CD4-positive, alpha-beta T cell treated with Interleukin-6 at 100 ng/mL for 8 hours (primary cell): Measurements from ENCODE around the gene NPTXR.

Source experiments
- DNase-seq: peaks from one replicate; pipeline ENCODE4 v3.0.0-alpha.2; 2020; ENCODE audit warnings: mixed read lengths, low spot score

Gene NPTXR

DNA sequence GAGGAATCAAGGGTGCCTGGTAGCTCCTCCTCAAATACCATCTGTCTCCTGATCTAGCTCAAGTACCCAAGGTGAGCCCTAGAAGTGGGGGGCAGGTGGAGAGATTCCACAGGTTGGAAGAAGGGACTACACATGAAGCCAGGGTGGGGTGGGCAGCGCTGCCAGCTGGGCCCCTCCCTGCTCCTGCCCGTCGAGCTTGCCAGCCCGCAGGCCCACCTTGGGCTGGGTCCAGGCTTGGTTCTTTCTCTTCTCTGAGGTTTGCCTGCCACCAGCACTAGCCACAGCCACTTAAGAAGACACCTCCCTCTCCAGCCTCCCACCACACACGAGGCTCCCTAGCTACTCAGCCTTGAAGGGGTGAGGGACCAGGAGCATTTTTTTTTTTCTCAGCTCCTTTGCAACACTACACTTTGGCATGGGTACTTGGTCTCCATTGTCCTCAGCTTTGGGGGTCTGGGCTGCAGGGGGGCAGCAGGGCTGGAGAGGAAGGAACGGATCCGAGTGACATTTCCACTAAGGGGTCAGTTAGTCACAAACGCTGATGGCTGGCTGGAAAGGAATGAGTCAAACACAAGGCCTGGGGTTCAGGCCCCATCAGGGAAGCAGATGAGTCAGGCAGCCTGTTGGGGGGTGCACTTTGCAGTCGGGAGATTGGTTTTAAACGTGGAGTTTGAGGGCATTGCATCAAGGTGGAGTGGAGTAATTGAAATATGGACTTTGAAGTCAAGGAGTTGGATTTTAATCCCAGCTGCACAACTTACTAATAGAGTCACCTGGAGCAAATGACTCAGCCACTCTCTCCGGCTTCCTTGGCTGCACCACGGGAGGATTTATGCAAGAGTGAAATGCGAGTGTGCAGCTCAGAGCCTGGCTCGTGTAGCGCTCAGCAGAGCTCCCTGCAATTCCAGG lies 7.4 kb upstream of the NPTXR start:
- DNase-seq, result no peak

- DNase-seq, result no peak
These were observed 6.6 kb upstream of the NPTXR start for GRCh38 chr22:38850399-38850798.

- no peak for DNase-seq
These were observed 6.0 kb upstream of the NPTXR start for GRCh38 chr22:38849811-38850210.

DNA sequence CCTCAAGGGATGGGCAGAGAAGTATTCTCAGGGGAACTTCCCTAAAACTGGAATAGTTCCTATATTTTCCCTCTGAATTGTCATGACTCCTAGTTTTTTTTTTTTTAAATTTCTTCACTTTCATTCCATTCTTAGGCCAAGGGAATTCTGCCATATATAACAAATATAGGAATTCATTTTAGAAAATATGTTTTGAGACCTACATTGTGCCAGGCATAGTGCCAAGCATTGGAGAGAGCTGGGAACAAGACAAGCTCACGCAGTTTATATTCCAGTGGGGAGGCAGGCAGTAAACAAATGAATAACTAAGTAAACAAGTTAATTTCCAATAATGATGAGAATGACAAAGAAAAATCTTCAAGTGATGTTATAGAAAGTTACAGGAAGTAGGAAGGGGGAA lies 2.6 kb upstream of the NPTXR start:
- no peak for DNase-seq

- no peak for DNase-seq
These were observed 1.3 kb upstream of the NPTXR start for GRCh38 chr22:38845004-38845740.

DNA sequence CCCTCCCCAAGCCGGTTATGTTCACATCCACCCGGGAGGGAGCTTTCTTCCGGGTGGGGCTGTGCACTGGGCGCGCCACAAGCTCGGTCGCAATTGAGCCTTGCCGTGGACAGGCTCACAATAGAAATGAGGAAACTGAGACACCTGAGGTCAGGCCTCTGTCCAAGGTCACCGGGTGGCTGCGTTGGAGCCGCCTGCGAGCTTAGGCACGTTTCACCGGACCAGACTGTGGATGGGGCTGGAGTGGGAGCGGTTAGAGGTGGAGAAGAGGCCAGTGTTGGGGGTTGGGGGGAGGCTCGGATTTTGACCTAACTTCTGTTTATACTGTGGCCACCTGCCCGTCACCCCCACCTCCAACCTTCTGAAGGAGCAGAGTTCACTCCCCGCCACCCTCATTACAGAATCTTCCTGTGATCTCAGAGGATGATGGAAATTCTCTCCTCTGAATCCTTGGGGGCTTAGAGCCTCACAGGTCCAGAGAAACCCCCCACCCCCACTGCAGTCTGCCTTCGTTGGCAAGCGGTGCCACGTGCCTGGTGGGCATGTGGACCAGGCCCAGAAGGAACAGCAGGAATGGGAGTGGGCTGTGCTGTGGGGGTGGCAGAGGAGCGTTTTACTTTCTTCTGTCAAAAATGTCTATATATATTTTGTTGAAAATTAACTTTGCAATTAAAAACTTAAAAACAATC lies 631 bp upstream of the NPTXR start:
- no peak for DNase-seq

DNA sequence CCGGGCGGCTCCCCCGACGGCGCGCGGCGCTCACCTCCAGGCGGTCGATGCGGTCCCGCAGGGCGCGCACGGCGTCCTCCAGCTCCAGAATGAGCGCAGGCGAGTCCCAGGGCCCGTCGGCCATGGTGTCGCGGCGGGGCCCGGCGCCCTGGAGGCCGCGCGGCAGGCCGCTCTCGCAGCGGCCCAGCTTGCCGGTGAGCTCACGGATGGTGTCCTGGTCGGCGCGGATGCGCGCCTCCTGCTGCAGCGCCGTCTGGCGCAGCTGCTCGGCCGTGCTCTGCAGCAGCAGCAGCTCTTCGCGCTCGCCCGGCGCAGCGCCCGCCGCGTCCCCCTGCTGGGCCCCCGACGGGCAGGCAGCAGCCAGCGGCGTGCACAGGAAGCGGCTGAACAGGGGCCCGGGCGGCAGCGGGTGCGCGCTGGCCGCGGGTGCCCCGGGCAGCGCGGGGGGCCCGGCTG lies 599 bp downstream of the NPTXR start:
- DNase-seq, result peak; percentile 40

GRCh38 chr22:38842512-38843200 lies 1.2 kb downstream of the NPTXR start:
- DNase-seq, result no peak

- no peak for DNase-seq
These were observed 2.2 kb downstream of the NPTXR start for GRCh38 chr22:38841635-38842034.

DNA sequence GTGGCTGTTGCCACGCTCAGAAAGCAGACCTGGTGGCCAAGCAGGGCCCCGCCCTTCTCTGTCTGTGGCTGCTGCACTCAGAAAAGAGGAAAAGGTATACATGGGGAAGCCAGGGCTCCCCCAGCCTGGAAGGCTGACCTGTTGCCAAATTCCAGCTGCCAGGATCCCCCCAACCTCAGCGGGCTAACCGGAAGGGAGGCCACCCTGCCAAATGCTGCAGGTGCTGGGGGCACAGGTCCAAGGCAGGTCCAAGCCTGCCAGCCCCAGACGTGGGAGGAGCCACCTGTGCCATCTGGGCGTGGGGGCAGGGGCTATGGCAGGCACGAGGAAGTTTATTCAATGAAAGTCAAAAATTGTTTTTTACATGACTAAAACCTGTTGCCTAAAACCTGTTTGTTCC lies 2.6 kb downstream of the NPTXR start:
- DNase-seq, result no peak

GRCh38 chr22:38840129-38840528 lies 3.7 kb downstream of the NPTXR start:
- DNase-seq, result no peak

DNA sequence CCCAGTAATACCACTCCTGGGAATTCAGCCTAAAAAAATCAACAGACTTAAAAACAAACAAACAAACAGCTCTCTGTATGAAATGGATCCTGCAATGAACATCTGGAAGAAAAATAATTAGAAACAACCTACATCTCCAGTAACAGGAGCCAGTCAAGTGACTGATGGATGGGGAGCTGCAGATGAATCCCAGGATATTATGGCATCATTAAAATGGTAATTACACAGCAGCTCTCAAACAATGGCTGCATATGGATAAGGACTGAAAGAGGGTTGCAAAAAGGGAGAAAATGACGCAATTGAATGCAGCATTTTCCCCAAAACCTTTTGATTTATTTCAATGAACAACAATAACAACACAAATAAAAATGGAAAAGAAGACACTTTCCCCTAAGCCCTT lies 4.1 kb downstream of the NPTXR start:
- no peak for DNase-seq

- DNase-seq, result no peak
These were observed 6.4 kb downstream of the NPTXR start for GRCh38 chr22:38837414-38837928.

DNA sequence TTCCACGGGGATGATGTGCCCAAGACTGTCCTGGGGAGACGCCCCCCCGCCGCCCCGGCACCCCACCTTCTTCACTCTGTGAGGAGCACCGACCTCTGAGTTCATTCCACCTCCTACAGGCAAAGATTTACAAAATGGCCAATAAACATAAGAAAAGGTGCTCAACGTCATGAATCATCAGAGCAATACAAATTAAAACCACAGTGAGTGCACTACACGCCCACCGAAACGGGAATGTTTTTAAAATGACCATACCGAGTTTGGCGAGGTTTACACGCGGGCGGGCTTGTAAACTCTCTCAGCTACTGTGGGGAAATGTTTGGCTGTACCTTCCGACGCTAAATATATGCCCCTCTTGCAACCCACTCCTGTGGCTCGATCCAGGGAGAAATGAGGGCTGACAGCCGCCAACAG lies 7.9 kb downstream of the NPTXR start:
- no peak for DNase-seq

GRCh38 chr22:38834991-38835390 lies 8.8 kb downstream of the NPTXR start:
- DNase-seq, result no peak

DNA sequence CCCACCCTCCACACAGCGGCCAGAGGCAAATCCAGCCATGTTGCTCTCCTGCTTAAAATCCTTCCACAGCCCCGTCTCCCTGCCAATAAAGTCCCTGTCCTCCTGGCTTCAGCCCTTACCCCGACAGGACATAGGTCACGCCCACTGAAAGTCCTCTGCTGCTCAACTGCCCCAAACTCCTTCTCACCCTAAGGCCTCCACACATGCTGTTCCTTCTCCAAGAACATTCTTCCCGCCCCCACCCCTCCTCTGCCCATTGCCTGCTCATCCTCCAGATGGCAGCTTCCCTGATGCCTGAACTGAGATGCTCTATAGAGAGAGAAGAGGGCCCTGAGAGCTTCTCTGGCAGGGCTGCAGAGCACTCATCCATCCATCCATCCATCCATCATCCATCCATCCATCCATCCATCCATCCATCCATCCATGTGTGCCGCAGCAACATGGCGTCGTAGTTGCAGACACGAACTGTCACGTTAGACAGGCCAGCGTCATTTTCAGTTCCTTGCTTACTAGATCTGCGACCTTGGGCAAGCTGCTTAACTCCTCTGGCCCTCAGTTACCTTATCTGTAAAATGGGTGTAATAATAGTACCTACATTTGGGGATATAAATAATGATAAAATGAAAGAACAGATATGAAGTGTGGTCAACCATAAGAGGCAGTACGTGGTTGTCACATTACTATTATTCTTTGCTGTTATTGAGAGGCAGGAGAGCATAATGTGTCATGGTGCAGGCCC lies 9.4 kb downstream of the NPTXR start:
- DNase-seq, result no peak

DNA sequence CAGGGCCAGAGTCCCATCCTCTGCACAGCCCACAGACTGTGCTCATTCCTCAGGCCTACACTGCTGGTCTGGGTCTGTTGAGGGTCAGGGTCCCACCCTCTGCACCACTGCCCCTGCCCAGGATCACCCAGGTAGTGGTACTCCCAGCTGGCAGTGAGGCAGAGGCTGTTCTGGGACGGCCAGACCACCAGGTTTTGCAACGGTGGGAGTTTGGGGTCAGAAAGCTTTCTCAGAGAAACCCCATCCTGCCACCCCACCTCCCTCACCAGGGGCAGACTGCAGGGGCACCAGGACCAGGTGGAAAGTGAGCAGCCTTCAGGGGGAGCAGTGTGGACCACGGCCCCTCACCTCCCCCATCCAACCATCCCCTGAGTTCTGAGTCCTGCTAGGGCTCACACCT lies 10.8 kb downstream of the NPTXR start:
- DNase-seq, result no peak

- no peak for DNase-seq
These were observed 11.5 kb downstream of the NPTXR start for GRCh38 chr22:38832005-38832978.

DNA sequence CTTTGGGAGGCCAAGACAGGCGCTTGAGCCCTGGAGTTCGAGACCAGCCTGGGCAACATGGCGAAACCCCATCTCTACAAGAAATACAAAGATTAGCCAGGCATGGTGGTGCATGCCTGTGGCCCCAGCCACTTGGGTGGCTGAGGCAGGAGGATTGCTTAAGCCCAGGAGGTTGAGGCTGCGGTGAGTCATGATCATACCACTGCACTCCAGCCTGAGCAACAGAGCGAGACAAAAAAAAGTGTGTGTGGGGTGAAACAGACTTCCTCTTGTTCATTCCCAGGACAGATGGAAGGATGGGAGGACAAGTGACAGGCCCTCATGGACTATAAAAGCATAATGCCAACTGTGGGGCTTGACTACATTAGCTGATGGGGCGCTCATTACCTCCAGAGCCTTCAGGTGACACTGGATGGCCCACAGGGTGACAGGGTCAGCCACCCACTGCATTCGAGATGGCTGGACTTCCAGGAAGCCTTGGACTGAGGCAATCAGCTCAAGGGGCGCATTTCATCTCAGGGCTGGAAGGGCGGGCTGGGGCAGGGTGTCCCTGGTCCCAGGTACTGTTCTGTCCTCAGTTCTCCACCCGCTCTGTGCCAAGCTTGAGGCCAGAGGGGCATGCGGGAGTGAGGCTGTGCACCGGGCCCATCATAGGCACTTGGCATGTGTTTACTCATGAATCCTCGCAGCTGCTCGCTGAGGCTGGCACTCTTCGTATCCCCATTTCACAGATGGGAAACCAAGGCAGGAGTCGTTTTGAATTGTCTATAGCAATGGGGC lies 12.5 kb downstream of the NPTXR start:
- no peak for DNase-seq
